ENCODE measurements around the gene NDFIP2.

DNA sequence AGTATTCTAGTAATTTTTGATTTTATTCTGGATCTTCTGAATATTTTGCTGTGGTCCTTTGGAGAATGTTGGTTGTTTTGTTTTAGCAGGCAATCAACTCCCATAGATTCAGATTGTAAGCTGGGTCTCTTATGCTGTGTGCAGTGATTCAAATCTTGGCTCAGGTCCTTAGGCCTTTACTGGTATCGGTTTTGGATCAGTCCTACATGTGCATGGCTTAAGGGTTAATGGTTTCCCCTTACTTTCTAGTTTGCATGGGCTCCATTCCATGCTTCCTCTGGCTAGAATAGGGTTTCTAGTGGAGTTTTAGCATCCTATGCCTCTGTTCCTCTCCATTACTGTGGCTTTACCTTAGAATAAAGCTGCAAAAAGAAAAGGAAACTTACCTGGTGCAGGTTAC lies 16.1 kb downstream of the NDFIP2 start:
- TF ChIP-seq, protein P1, sequence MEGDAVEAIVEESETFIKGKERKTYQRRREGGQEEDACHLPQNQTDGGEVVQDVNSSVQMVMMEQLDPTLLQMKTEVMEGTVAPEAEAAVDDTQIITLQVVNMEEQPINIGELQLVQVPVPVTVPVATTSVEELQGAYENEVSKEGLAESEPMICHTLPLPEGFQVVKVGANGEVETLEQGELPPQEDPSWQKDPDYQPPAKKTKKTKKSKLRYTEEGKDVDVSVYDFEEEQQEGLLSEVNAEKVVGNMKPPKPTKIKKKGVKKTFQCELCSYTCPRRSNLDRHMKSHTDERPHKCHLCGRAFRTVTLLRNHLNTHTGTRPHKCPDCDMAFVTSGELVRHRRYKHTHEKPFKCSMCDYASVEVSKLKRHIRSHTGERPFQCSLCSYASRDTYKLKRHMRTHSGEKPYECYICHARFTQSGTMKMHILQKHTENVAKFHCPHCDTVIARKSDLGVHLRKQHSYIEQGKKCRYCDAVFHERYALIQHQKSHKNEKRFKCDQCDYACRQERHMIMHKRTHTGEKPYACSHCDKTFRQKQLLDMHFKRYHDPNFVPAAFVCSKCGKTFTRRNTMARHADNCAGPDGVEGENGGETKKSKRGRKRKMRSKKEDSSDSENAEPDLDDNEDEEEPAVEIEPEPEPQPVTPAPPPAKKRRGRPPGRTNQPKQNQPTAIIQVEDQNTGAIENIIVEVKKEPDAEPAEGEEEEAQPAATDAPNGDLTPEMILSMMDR (conservative IDR thresholded peaks at IDR 0.05; ENCODE audit: low read length): no peak
- no peak for TF ChIP-seq EZH2phosphoT487 (IDR thresholded peaks at IDR 0.05; ENCODE audit: borderline replicate concordance, low read depth, low read length)

Data from OCI-LY7 (cell line).